Liver (tissue), 3 donors: ENCODE results near the gene CD109.

ENCODE experiments used
- EGR1 ChIP-seq, 2 donors: IDR thresholded peaks; 2 replicates each; pipeline ENCODE4 v1.6.1; 2016 to 2018; ENCODE audit warnings: antibody characterized with exemption in 2 of 2, low read depth in 2 of 2
- NR2F2 ChIP-seq: IDR thresholded peaks from 2 replicates; pipeline ENCODE4 v1.6.1; 2016; ENCODE audit warnings: antibody characterized with exemption
- TF ChIP-seq, protein P1 (sequence below): fragments of 150-350 bp; IDR thresholded peaks from 2 replicates; pipeline ENCODE4 v1.5.1; 2017; ENCODE audit warnings: improper control_type of control experiment, low read depth, low read length; ENCODE audit not compliant: missing input control
- TF ChIP-seq, protein P2 (sequence below): IDR thresholded peaks from 2 replicates; pipeline ENCODE4 v1.6.1; 2016; ENCODE audit warnings: antibody characterized with exemption
- donor health status: healthy.
- donor health status: healthy.

DNA sequence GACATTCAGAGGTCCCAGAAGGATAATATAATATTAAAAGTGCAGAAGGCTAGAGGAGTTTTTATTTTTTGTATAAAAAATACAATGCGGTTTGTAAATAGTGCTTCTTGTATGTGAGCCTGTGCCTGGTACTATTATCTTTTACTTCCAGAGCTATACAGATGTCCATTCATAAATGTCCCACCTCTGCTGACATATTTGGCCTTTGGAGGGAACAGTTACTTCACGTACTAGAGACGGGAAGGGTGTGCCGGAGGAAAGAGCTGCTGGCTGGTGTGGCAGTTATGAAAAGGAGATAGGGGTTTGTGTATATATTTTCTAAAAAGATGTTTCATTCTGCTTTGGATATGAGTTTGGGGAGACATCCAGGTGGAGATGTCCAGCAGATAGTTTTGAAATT lies 8.8 kb downstream of the CD109 start:
- TF ChIP-seq, protein P1, sequence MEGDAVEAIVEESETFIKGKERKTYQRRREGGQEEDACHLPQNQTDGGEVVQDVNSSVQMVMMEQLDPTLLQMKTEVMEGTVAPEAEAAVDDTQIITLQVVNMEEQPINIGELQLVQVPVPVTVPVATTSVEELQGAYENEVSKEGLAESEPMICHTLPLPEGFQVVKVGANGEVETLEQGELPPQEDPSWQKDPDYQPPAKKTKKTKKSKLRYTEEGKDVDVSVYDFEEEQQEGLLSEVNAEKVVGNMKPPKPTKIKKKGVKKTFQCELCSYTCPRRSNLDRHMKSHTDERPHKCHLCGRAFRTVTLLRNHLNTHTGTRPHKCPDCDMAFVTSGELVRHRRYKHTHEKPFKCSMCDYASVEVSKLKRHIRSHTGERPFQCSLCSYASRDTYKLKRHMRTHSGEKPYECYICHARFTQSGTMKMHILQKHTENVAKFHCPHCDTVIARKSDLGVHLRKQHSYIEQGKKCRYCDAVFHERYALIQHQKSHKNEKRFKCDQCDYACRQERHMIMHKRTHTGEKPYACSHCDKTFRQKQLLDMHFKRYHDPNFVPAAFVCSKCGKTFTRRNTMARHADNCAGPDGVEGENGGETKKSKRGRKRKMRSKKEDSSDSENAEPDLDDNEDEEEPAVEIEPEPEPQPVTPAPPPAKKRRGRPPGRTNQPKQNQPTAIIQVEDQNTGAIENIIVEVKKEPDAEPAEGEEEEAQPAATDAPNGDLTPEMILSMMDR: no peak
- TF ChIP-seq, protein P2, sequence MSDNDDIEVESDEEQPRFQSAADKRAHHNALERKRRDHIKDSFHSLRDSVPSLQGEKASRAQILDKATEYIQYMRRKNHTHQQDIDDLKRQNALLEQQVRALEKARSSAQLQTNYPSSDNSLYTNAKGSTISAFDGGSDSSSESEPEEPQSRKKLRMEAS: no peak
- no peak for TF ChIP-seq NR2F2
- no peak for TF ChIP-seq EGR1 (IDR thresholded peaks at IDR 0.05; ENCODE audit: low read depth in 2 of 2)
